Measurements from ENCODE around the gene SOX1.

GRCh38 chr13:112092453-112092852 is 25.5 kb downstream of the SOX1 start:
- TF ChIP-seq CTCF (IDR thresholded peaks at IDR 0.05) (no peak), POLR2A (IDR thresholded peaks at IDR 0.05) (no peak)

Measured in heart left ventricle (tissue), 13 donors.